ENCODE results near the gene AGAP9. TPM values are rescaled to one million over a fixed set of nuclear protein-coding genes. Genes with fewer than 3 reads are reported as not detected.
"Not testable (repeated sequence)": the region's sequence is repeated elsewhere in the genome, so short reads cannot be mapped to it uniquely, and the experiment has no call there.

AGAP9 gene
- total and polyA plus RNA-seq, 2 of the 13 experiments (the other 11 are each of a cell fraction or from before 2014, with no cell fraction given) = 5.1 to 12.0 TPM

DNA sequence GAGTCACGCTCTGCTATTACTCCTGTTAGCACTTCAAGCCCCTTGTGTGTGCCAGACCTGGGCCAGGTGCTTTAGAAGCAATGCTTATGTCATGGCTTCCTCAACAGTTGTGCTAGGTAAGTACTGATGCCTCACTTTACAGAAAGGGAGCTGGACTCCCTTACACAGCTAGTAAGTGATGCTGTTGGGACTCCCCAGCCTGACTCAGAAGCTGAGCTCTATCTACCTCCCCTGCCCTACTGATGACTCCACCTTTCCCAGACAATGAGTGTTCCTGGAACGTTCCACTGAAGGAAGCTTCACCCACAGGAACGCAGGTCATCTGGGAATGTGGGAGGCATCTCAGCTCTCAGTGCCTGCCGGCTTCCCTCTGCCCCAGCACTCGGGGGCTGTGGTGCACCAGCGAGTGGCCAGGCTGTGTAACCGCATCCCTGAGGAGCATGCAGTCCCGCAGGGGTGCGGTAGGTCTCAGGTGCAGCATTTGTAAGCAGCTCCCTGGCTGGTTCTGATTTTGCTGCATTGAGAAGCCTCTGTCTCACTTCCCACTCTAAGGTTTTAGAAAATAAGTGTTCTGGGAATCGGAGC is 42.2 kb downstream of the AGAP9 start:
- H3K9ac ChIP-seq (ENCODE audit: insufficient read depth, low read depth, low read length); in situ Hi-C loops (cut with HindIII; ENCODE audit: extremely low pct_ligation_motif_present, low pct_unique_long_range_greater_than_20kb); H3K36me3 ChIP-seq (replicated peaks in 1 of 2; ENCODE audit: control insufficient read depth in 1 of 2, insufficient read depth in 2 of 2, low read length in 2 of 2); CTCF ChIA-PET (ENCODE audit: low intra/inter-chr PET ratio, low total read pairs); H3K4me2 ChIP-seq (ENCODE audit: low read depth, low read length); DNase-seq (ENCODE audit: low spot score); H3K27ac ChIP-seq (ENCODE audit: extremely low read length, insufficient read depth, low read length); H4K20me1 ChIP-seq (ENCODE audit: insufficient read depth, low read length); BruUV-seq (replicated peaks); H3K79me2 ChIP-seq (ENCODE audit: insufficient read depth, low read length); FAIRE-seq; intact Hi-C loops (cut with micrococcal nuclease; ENCODE audit: unreplicated experiment); H2AFZ ChIP-seq (ENCODE audit: low read length); H3K9me3 ChIP-seq (ENCODE audit: low read length); H3K4me1 ChIP-seq (ENCODE audit: insufficient read depth, low read length); POLR2A ChIA-PET; H3K4me3 ChIP-seq (replicated peaks in 1 of 3; ENCODE audit: insufficient read depth in 1 of 3, low read depth in 2 of 3, low read length in 3 of 3); H3K27me3 ChIP-seq (ENCODE audit: control insufficient read depth in 1 of 2, insufficient read depth in 2 of 2, low read length in 2 of 2): not testable (repeated sequence)
- no CpG with 5 or more reads among the region's 10 CpGs for WGBS (ENCODE audit: low lambda C conversion rate)
- peak; percentile 76 for ATAC-seq

DNA sequence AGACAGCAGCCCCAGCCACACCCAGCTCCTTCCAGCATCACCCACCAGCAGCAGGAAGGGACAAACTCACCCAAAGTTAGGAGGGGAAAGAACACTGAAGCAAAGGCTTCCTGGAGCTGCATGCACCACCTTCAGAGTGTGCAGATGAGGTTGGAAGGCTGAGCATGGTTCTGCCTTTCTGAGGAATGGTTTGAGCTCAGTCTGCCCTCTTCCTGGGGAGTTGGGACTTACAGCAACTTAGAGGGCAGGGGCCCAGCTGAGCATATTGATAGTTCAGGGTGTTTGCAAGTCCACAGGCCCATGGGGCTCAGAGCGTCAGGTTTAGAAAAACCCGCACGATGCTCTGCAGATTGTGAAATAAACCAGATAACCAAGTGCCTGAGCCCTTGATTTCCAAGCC is 43.3 kb downstream of the AGAP9 start:
- CTCF ChIA-PET (ENCODE audit: low intra/inter-chr PET ratio, low total read pairs); FAIRE-seq; H3K27me3 ChIP-seq (ENCODE audit: control insufficient read depth in 1 of 2, insufficient read depth in 2 of 2, low read length in 2 of 2); H3K9ac ChIP-seq (ENCODE audit: insufficient read depth, low read depth, low read length); intact Hi-C loops (cut with micrococcal nuclease; ENCODE audit: unreplicated experiment); H3K4me2 ChIP-seq (ENCODE audit: low read depth, low read length); in situ Hi-C loops (cut with HindIII; ENCODE audit: extremely low pct_ligation_motif_present, low pct_unique_long_range_greater_than_20kb); H3K9me3 ChIP-seq (ENCODE audit: low read length); H4K20me1 ChIP-seq (ENCODE audit: insufficient read depth, low read length); H3K4me1 ChIP-seq (ENCODE audit: insufficient read depth, low read length); DNase-seq (ENCODE audit: low spot score); BruUV-seq (replicated peaks); H3K4me3 ChIP-seq (replicated peaks in 1 of 3; ENCODE audit: insufficient read depth in 1 of 3, low read depth in 2 of 3, low read length in 3 of 3); POLR2A ChIA-PET; H3K79me2 ChIP-seq (ENCODE audit: insufficient read depth, low read length); H3K27ac ChIP-seq (ENCODE audit: extremely low read length, insufficient read depth, low read length); H2AFZ ChIP-seq (ENCODE audit: low read length); H3K36me3 ChIP-seq (replicated peaks in 1 of 2; ENCODE audit: control insufficient read depth in 1 of 2, insufficient read depth in 2 of 2, low read length in 2 of 2): not testable (repeated sequence)
- peak; percentile 58 for ATAC-seq
- WGBS (ENCODE audit: low lambda C conversion rate) = no CpG with 5 or more reads among the region's 3 CpGs

DNA sequence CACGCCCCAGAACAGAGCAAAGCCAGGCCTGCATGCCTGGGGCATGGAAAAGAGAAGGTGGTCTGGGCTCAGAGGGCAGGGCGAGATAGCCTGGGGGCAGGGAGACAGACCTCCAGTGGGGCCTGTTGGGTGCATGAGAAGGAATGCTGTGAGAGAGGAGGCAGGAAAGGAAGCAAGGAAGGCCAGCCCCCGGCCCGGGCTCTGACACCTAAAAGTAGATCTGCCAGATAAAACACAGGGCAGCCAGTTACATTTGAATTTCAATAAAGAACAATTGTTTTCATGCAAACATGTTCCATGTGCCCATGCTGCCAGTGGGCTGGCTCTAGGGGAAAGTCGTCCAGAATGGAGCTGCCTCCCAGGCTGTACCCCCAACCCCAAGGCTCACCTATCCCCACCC is 45.3 kb downstream of the AGAP9 start:
- BruUV-seq (replicated peaks); H3K36me3 ChIP-seq (replicated peaks in 1 of 2; ENCODE audit: control insufficient read depth in 1 of 2, insufficient read depth in 2 of 2, low read length in 2 of 2); H2AFZ ChIP-seq (ENCODE audit: low read length); intact Hi-C loops (cut with micrococcal nuclease; ENCODE audit: unreplicated experiment); CTCF ChIA-PET (ENCODE audit: low intra/inter-chr PET ratio, low total read pairs); H3K4me3 ChIP-seq (replicated peaks in 1 of 3; ENCODE audit: insufficient read depth in 1 of 3, low read depth in 2 of 3, low read length in 3 of 3); POLR2A ChIA-PET; H3K4me1 ChIP-seq (ENCODE audit: insufficient read depth, low read length); ATAC-seq; H3K9ac ChIP-seq (ENCODE audit: insufficient read depth, low read depth, low read length); H4K20me1 ChIP-seq (ENCODE audit: insufficient read depth, low read length); H3K4me2 ChIP-seq (ENCODE audit: low read depth, low read length); FAIRE-seq; in situ Hi-C loops (cut with HindIII; ENCODE audit: extremely low pct_ligation_motif_present, low pct_unique_long_range_greater_than_20kb); H3K79me2 ChIP-seq (ENCODE audit: insufficient read depth, low read length); DNase-seq (ENCODE audit: low spot score); H3K9me3 ChIP-seq (ENCODE audit: low read length); H3K27me3 ChIP-seq (ENCODE audit: control insufficient read depth in 1 of 2, insufficient read depth in 2 of 2, low read length in 2 of 2); H3K27ac ChIP-seq (ENCODE audit: extremely low read length, insufficient read depth, low read length): not testable (repeated sequence)
- WGBS (ENCODE audit: low lambda C conversion rate) = 17% methylated on average over 3 of the region's 5 CpGs

DNA sequence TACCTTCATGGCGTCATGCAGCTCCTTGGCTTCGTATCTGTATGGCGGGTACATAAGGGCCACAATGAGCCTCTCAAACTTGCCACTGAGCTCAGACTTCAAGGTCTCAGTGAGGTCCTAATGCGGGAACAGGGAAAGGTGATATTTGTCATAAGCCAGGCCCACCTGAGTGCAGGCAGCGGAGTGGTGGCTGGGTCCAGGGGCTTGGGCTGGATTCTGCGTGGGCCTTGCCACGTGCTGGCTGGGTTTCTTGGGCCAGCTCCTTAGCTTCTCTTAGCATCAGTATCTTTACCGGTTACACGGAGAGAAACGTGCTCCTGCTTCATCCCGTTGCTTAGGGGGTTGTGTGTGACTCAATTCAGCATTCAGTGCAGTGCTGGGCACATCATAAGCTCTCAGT is 46.4 kb downstream of the AGAP9 start:
- H3K27me3 ChIP-seq (ENCODE audit: control insufficient read depth in 1 of 2, insufficient read depth in 2 of 2, low read length in 2 of 2); DNase-seq (ENCODE audit: low spot score); H3K9me3 ChIP-seq (ENCODE audit: low read length); FAIRE-seq; H3K4me3 ChIP-seq (replicated peaks in 1 of 3; ENCODE audit: insufficient read depth in 1 of 3, low read depth in 2 of 3, low read length in 3 of 3); CTCF ChIA-PET (ENCODE audit: low intra/inter-chr PET ratio, low total read pairs); H4K20me1 ChIP-seq (ENCODE audit: insufficient read depth, low read length); intact Hi-C loops (cut with micrococcal nuclease; ENCODE audit: unreplicated experiment); H3K9ac ChIP-seq (ENCODE audit: insufficient read depth, low read depth, low read length); in situ Hi-C loops (cut with HindIII; ENCODE audit: extremely low pct_ligation_motif_present, low pct_unique_long_range_greater_than_20kb); H3K4me1 ChIP-seq (ENCODE audit: insufficient read depth, low read length); H2AFZ ChIP-seq (ENCODE audit: low read length); H3K27ac ChIP-seq (ENCODE audit: extremely low read length, insufficient read depth, low read length); ATAC-seq; BruUV-seq (replicated peaks); H3K36me3 ChIP-seq (replicated peaks in 1 of 2; ENCODE audit: control insufficient read depth in 1 of 2, insufficient read depth in 2 of 2, low read length in 2 of 2); H3K4me2 ChIP-seq (ENCODE audit: low read depth, low read length); POLR2A ChIA-PET; H3K79me2 ChIP-seq (ENCODE audit: insufficient read depth, low read length): not testable (repeated sequence)
- WGBS (ENCODE audit: low lambda C conversion rate) = 51% methylated on average over 4 of the region's 11 CpGs

All from HepG2 (cell line).